DND-41 (cell line): ENCODE results near the gene PTPN23.

ENCODE experiments used
- CTCF ChIP-seq: IDR thresholded peaks from 2 replicates; pipeline ENCODE4 v1.5.1; 2012; ENCODE audit warnings: borderline replicate concordance, low read length, moderate library complexity, mild to moderate bottlenecking; ENCODE audit not compliant: poor library complexity, severe bottlenecking; ENCODE audit errors: extremely low read depth
- EZH2 ChIP-seq: IDR thresholded peaks from 3 replicates; pipeline ENCODE4 v1.6.1; 2012; ENCODE audit warnings: borderline replicate concordance, low read depth, mild to moderate bottlenecking, moderate library complexity, low read length, inconsistent platforms; ENCODE audit not compliant: severe bottlenecking

GRCh38 chr3:47425959-47426358, 45.1 kb downstream of the PTPN23 start:
- no peak for TF ChIP-seq CTCF
- no peak for TF ChIP-seq EZH2
